ENCODE measurements around the gene ZBTB45.
"Not testable (repeated sequence)": the region's sequence is repeated elsewhere in the genome, so short reads cannot be mapped to it uniquely, and the experiment has no call there.

Gene ZBTB45

DNA sequence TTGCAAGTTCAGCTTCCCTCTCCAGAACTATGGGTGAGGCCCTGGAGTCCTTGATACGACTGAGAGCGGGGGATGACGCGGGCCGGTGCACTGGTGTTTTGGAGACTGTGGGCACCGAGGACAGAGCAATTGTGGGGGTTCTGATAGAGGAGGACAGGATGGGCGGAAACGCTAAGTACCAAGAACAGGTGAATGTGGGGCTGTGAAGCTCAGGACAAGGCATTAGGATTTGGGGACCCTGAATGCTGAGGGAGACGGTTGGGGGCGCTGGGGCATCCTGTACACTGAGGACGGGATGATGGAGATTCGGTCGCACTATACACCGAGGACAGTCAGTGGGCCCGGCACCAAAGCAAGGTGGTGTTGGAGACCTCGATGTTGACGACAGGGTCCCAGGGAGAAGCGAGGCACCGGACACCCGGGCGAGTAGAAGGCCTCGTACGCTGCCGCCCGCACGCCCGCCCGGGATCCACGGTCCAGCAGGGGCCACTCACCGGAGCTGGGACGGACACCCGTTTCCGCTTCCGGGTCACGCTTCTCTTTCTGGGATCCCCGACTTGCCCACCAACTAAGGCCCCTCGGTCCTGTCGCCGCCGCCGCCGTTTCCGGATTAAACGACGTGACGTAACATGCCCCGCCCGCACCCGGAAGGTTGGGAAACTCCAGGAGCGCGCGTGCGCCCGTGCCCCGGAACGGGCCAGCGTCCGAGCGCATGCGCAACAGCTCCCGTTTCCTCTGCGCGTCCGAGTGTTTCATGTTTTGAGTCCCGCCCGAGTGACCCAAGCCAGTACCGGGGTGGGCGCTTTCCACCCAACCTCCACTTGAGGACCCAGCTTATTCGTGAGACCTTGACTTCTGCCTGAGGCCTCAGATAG lies 35.1 kb upstream of the ZBTB45 start, which contains the start of gene CHMP2A:
Gene CHMP2A (minus strand): TSS at position 612 of the 875 bp plus-strand sequence. CDS start 893 bp downstream, outside the sequence.
- DNase-seq = no peak

DNA sequence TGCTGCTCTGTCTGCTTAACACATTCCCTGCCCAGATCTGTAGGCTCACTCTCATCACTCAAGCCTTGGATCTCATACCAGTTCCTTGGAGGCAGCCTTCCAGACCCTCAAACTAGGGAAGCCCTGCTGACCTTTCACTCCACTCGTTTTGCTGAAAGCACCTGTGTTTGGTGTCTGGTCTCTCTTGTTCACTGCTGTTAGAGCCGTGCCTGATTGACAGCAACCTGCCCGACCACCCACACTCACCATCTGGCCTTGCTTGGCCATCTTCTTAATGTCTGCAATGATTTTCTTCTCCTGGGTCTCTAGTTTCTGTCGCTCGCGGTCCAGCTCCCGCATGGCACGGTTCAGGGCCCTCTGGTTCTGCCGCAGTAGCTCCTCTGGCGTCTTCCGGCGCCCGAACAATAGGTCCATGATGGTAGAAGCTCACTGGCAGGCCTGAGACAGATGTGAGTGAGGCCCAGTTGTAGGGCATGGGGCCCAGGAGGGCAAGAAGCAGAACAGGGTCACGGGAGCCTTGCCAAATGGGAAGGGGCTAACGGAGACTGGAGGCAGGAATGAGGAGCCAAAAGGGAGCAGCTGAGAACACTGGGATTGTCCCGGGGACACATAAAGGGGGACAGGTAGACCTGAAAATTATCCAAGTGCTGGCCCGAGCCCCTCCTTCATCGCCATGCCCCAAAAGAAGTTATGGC lies 34.3 kb upstream of the ZBTB45 start:
- DNase-seq = no peak

DNA sequence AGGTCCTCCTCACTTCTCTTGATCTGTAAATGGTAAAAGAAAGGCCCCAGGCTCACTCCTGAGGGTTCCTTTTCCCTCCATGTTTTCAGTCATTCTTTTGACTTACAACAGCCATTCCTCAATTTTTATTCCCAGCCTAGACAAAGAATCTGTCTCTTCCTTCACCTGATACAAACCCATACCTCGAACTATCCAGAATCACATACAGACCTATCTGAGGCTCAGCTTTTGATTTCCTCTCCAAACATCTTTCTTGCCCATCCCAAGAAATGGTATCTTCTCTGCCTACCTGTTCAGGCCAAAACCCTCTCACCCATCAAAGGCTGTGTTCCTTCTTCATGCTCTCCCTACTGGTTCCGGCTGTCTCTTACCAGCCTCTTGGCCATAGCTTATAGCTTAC lies 33.0 kb upstream of the ZBTB45 start:
- DNase-seq = no peak

DNA sequence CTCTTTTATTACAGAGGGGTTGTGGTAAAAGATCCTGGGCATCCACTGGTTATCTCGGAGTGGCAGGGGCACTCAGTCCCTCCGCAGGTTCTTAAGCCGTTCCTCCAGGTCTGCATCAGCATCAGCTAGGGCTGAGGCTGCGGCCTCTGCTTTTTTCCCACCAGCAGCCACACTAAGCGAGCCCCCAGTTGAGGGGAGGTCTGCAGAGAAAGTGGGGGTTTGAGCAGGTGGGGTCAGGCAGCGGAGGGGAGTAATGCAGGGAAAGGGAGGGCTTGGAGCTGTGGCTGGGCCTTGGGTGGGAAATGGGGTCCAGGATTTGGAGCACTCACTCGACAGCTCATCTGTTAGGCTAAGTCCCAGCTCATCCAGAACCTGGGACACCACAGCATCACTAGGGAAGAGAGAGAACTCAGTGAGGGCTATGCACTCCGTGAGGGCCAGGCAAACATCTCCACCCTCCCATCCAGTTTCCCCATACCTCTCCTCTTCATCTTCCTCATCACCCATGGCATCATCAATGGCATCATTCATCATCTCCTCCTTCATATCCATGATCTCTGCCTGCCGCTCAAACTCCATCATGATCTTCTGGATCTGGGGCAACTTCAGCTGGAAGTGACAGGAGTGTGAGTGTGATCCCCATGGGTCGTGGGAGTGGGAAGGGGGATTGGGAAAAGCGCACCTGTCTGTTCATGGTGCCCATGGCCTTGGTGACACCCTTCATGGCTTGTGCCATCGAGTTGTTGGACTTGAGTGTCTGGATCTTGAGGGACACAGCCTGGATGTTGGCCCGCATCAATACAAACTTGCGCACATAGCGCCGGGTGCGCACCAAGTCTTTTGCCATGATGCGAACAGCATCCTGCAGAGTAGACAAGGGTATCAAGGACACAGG lies 32.2 kb upstream of the ZBTB45 start:
- DNase-seq = no peak

DNA sequence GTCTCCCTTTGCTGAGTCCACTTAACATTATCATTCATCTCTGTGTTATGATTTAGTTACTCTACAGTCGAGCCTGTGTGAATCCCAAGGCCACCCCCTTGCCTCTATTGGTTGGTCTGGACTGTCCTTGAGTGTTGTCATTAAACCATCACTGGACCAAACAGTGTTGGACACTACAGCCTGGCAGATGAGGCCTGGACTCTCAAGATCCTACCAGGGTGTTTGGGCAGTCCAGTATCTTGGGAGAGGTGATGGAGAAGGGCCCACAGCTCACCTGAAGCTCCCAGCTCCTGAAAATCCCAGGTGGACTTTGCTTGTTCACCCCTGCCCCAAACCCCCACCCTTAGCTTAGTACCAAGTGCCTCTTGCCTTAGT lies 31.5 kb upstream of the ZBTB45 start:
- no peak for DNase-seq

DNA sequence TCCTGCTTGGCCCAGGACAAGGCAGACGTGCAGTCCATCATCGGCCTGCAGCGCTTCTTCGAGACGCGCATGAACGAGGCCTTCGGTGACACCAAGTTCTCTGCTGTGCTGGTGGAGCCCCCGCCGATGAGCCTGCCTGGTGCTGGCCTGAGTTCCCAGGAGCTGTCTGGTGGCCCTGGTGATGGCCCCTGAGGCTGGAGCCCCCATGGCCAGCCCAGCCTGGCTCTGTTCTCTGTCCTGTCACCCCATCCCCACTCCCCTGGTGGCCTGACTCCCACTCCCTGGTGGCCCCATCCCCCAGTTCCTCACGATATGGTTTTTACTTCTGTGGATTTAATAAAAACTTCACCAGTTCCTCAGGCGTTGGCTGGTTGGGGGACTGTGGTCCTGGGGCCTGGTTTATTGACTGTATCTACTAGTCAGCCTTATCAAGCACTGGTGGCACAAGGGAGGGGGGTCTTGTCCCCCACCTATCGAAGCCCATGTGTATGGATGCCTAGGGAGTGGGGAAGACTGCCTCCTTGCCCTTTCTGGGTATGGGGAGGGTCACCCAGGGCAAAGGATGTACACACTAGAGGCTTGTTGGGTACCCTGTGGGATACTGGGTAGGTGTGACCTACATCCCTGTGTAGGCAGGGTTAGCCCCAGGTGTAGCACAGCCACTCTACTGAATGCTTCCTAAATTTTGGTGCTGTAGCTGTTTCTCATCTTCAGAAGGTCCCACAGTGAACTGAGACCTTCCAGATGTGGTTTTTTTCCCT lies 30.9 kb upstream of the ZBTB45 start:
- DNase-seq = no peak

DNA sequence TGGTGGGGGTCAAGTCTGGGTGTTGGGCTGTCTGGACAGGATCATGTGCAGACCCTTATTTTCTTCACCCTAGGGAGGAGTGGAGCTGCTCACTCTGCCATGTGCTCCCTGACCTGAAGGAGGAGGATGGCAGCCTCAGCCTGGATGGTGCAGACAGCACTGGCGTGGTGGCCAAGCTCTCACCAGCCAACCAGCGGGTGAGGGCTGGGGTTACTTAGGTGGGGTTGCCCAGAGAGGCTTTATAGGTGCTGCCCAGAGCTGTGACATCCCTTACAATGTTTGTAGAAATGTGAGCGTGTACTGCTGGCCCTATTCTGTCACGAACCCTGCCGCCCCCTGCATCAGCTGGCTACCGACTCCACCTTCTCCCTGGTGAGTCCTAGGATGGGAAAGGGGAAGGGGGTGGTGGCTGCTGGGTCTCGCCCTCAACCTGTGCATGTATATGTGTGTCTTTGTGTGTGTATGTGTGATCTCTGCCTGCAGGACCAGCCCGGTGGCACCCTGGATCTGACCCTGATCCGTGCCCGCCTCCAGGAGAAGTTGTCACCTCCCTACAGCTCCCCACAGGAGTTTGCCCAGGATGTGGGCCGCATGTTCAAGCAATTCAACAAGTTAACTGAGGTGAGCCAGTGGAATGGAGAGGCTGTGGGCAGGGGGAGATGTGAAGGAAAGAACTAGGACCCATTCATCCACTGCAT lies 30.2 kb upstream of the ZBTB45 start:
- DNase-seq = no peak

DNA sequence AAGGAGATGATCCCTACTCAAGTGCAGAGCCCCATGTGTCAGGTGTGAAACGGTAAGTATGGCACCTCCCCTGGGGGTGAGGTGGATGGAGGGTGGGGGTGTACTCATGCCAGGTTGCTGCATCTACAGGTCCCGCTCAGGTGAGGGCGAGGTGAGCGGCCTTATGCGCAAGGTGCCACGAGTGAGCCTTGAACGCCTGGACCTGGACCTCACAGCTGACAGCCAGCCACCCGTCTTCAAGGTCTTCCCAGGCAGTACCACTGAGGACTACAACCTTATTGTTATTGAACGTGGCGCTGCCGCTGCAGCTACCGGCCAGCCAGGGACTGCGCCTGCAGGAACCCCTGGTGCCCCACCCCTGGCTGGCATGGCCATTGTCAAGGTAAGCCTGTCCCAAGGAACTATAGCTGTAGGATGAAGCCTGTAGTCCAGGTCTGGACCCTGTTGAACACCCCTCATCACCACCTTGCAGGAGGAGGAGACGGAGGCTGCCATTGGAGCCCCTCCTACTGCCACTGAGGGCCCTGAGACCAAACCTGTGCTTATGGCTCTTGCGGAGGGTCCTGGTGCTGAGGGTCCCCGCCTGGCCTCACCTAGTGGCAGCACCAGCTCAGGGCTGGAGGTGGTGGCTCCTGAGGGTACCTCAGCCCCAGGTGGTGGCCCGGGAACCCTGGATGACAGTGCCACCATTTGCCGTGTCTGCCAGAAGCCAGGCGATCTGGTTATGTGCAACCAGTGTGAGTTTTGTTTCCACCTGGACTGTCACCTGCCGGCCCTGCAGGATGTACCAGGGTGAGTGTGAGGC lies 29.5 kb upstream of the ZBTB45 start:
- no peak for DNase-seq

DNA sequence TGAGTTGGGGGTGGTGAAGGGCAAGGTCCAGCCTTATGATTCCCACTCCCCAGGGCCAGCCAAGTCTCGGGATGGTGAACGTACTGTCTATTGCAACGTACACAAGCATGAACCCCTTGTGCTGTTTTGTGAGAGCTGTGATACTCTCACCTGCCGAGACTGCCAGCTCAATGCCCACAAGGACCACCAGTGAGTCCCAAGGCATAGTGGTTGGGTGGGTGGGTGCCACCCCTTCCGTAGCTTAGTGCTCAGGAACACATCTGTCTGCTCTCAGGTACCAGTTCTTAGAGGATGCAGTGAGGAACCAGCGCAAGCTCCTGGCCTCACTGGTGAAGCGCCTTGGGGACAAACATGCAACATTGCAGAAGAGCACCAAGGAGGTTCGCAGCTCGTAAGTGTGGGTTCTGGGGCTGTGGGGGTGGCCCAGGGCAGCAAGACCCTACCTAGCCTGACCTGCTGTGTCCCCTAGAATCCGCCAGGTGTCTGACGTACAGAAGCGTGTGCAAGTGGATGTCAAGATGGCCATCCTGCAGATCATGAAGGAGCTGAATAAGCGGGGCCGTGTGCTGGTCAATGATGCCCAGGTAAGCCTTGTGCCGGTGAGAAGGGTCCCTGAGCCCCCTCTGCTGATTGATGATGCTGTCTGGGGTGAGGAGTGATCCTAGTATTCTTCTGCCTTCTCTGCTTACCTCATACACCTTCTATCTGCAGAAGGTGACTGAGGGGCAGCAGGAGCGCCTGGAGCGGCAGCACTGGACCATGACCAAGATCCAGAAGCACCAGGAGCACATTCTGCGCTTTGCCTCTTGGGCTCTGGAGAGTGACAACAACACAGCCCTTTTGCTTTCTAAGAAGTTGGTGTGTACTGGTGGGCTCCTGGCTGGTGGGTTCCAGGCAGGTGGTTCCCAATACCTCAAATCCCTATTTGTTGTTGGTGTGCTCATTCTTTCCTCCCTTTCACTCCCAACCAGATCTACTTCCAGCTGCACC lies 28.0 kb upstream of the ZBTB45 start:
- DNase-seq = no peak

DNA sequence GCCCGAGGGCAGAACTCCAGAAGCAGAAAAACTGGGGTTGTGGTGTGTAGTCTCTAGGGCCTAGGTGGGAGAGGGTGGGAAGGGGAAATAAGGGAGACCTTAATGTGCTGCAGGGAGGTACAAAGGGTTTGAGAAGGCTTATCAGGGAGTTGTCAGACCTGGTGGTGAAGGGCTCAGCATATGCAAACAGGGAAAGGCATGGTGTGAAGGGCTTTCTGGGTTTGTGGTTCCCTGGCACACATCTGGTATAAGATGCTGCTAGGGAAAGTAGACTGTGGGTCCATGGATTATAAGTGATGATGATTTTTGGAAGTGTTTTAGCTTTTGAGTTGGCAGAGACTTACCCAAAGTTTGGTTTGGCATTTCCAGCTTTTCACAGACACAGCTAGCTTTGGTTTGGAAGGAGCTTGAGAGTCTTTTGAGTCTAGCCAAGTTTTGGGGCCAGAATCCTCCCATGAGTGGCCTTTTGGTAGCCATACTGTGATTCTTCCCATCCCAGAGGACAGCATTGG lies 26.5 kb upstream of the ZBTB45 start:
- no peak for DNase-seq

DNA sequence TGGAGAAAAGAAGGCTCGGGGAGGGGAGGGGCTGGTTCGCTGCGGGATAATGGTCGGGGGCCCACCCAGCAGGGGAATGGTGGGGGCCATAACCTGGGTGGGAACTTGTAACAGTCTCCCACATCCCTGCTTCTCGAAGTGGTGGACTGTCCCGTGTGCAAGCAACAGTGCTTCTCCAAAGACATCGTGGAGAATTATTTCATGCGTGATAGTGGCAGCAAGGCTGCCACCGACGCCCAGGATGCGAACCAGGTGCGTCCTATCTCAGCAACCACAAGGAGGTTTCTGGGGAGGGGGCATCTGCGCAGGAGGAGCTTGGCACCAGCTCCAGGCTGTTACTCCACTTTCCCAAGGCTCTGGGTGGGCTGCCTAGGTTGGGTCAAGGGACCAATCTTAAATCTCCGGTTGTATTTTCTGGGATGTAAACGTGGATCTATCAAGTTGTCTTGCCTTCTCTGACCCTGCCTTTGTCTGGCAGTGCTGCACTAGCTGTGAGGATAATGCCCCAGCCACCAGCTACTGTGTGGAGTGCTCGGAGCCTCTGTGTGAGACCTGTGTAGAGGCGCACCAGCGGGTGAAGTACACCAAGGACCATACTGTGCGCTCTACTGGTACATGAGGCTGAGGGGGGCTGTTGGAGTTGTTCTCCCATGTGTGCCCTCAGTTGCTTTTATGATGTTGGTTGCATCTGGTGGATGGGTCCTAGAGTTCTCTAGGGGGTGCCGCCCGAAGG lies 25.8 kb upstream of the ZBTB45 start:
- DNase-seq = no peak

DNA sequence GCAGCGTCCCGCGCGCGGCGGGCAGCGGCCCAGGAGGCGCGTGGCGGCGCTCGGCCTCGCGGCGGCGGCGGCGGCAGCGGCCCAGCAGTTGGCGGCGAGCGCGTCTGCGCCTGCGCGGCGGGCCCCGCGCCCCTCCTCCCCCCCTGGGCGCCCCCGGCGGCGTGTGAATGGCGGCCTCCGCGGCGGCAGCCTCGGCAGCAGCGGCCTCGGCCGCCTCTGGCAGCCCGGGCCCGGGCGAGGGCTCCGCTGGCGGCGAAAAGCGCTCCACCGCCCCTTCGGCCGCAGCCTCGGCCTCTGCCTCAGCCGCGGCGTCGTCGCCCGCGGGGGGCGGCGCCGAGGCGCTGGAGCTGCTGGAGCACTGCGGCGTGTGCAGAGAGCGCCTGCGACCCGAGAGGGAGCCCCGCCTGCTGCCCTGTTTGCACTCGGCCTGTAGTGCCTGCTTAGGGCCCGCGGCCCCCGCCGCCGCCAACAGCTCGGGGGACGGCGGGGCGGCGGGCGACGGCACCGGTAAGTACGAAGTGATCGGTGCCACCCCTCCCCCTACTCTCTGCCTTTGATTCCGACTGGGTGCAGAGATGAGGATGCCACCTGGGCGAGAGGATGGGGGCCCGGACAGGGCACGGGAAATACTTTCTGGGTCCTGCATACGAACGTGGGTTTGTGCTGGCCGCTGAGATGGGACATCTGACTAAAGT lies 25.1 kb upstream of the ZBTB45 start:
- DNase-seq = no peak

DNA sequence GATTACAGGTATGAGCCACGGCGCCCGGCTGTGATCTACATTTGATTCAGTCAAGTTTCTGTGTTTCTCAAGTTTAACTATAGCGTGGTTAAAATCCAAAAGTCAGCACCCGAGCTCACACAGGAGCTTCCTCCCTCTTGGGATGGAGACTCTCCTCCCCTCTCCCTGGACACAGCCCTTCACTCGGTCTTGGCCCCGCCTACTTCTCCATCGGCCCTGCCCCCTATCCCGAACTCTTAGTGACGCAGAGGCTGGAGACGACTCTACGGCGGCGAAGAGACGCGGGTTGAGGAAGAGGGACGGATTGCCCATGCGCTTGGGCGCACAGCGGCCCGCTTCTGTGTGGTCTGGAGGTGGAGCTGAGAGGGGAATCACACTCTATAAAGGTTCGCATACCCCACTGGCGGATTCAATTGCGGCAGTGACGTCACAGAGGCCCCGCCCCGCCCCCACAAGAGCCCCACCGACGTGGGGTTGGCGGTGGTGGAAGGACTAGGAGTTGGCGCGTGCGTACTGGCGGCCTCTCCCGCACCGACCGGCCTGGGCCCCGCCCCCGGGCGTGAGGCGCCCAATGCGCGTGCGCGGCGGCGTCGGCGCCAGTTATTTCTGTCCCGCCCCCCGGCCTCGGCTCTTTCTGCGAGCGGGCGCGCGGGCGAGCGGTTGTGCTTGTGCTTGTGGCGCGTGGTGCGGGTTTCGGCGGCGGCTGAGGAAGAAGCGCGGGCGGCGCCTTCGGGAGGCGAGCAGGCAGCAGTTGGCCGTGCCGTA lies 24.4 kb upstream of the ZBTB45 start, which contains the start of gene TRIM28:
Gene TRIM28 (plus strand): TSS at position 239 of the 765 bp plus-strand sequence. CDS start 694 bp downstream, outside the sequence.
- DNase-seq = no peak

DNA sequence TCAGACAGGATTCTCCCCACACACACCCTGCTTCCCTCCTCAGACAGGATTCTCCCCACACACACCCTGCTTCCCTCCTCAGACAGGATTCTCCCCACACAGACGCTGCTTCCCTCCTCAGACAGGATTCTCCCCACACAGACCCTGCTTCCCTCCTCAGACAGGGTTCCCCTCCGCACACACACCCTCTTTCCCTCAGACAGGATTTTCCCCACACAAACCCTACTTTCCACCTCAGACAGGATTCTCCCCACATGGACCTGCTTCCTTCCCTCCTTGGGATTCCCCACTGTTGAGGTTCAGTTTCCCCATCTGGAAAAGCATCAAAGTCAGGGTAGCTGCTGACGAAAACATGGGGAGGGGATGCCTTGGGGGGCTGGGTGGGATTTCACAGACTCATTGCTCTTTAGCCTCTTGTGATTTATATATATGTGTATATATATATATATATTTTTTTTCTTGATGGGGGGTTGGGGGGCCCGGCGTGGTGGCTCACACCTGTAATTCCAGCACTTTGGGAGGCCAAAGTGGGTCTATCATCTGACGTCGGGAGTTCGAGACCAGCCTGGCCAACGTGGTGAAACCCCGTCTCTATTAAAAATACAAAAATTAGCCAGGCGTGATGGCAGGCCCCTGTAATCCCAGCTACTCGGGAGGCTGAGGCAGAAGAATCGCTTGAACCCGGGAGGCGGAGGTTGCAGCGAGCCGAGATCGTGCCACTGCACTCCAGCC lies 23.2 kb upstream of the ZBTB45 start:
- DNase-seq = not testable (repeated sequence)

DNA sequence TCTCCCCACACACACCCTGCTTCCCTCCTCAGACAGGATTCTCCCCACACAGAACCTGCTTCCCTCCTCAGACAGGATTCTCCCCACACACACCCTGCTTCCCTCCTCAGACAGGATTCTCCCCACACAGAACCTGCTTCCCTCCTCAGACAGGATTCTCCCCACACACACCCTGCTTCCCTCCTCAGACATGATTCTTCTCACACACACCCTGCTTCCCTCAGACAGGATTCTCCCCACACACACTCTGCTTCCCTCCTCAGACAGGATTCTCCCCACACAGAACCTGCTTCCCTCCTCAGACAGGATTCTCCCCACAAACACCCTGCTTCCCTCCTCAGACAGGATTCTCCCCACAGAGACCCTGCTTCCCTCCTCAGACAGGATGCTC lies 19.6 kb upstream of the ZBTB45 start:
- not testable (repeated sequence) for DNase-seq

All from NCI-H1436 treated with DMSO at 0.1 percent for 48 hours (cell line).